ENCODE results near the gene ARHGAP42. TPM values are rescaled to one million over a fixed set of nuclear protein-coding genes. Genes with fewer than 3 reads are reported as not detected.

ARHGAP42 gene
- total RNA-seq, 1 experiment from 2014 or later: 39.1 TPM

DNA sequence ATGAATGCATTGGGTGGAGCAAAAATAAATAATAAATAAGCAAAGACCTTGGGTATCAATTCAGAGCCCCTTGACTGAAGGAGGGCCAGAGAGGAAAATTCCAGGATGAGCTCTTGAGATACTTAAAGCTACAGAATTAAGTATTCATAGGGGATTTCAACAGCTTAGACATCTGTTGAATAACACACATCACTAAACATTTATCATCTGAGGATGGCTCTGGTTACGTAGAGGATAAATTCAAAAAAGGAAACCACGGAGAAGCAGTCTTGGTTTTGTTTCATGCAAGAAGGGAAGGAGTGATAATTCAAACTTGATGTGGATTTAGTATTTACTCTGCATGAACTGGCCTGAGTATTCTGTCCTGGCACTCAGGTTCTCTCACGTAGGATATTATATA is 29.8 kb downstream of the ARHGAP42 start:
- Histone ChIP-seq H3K9ac (ENCODE audit: extremely low read depth, insufficient read length, low read length) (no peak overlapping the region), H3K18ac (ENCODE audit: insufficient read length, low read depth, low read length) (no peak overlapping the region), H3K14ac (ENCODE audit: insufficient read depth, low read length) (no peak overlapping the region), H3K9me3 (ENCODE audit: control insufficient read depth, low read depth, low read length) (no peaks in the 10 kb centered on the region), H2BK20ac (ENCODE audit: low read depth, low read length, poor library complexity, severe bottlenecking) (no peak overlapping the region), H2BK15ac (ENCODE audit: low read depth, low read length) (no peak overlapping the region), H3K27me3 (ENCODE audit: insufficient read depth, low read length) (no peaks in the 10 kb centered on the region), H3K4me1 (ENCODE audit: insufficient read depth, low read length) (peaks cover 12% of the 10 kb centered on the region; the same call in 1 of the 2 replicates), H4K20me1 (ENCODE audit: control insufficient read depth, insufficient read depth, insufficient read length) (no peaks in the 10 kb centered on the region), H2AK5ac (ENCODE audit: insufficient read length, low read length) (no peak overlapping the region), H3K23ac (ENCODE audit: insufficient read length, low read depth, low read length) (no peak overlapping the region), H2BK120ac (ENCODE audit: low read depth, low read length, poor library complexity, severe bottlenecking) (no peak overlapping the region), H4K8ac (replicated peaks; ENCODE audit: insufficient read length, low read depth, low read length) (no peak overlapping the region), H4K91ac (ENCODE audit: insufficient read length, low read depth, low read length) (no peak overlapping the region), H3K56ac (ENCODE audit: insufficient read length, low read depth, low read length) (no peak overlapping the region), H2BK5ac (ENCODE audit: insufficient read length, low read length) (no peak overlapping the region), H3K27ac (ENCODE audit: insufficient read length, low read depth, low read length) (no peak overlapping the region), H2BK12ac (ENCODE audit: insufficient read length, low read depth, low read length) (no peak overlapping the region), H3T11ph (ENCODE audit: low read length) (no peak overlapping the region), H3K4me2 (ENCODE audit: insufficient read depth, insufficient read length, low read length) (no peak overlapping the region), H4K5ac (ENCODE audit: insufficient read length, low read depth, low read length) (no peak overlapping the region), H2AFZ (ENCODE audit: low read length) (no peak overlapping the region), H3K79me1 (ENCODE audit: insufficient read depth, low read depth, low read length, poor library complexity, severe bottlenecking) (no peaks in the 10 kb centered on the region), H3K4ac (ENCODE audit: low read depth, low read length) (no peak overlapping the region), H3K23me2 (ENCODE audit: insufficient read length, low read depth, low read length, poor library complexity, severe bottlenecking) (no peaks in the 10 kb centered on the region), H3K79me2 (ENCODE audit: insufficient read depth, low read length) (peaks cover 7% of the 10 kb centered on the region; the same call in 1 of the 2 replicates)
- H3K4me1 Mint-ChIP-seq: peaks cover 57 to 66% of the 10 kb centered on the region in 2 experiments
- no peak for DNase-seq
- H3K4me3 Mint-ChIP-seq: no peak overlapping the region
- H3K27me3 Mint-ChIP-seq (ENCODE audit: low read depth): no peaks in the 10 kb centered on the region
- H3K9me3 Mint-ChIP-seq: no peaks in the 10 kb centered on the region
- H3K36me3 Mint-ChIP-seq (ENCODE audit: insufficient read depth in 1 of 3, low read depth in 3 of 3): no peaks in the 10 kb centered on the region; a peak in 2 of 7 replicates
- H3K27ac Mint-ChIP-seq: peak overlapping the region in 1 of 3 experiments; percentile 66; a peak in 2 of 7 replicates
- TF ChIP-seq, protein P1, sequence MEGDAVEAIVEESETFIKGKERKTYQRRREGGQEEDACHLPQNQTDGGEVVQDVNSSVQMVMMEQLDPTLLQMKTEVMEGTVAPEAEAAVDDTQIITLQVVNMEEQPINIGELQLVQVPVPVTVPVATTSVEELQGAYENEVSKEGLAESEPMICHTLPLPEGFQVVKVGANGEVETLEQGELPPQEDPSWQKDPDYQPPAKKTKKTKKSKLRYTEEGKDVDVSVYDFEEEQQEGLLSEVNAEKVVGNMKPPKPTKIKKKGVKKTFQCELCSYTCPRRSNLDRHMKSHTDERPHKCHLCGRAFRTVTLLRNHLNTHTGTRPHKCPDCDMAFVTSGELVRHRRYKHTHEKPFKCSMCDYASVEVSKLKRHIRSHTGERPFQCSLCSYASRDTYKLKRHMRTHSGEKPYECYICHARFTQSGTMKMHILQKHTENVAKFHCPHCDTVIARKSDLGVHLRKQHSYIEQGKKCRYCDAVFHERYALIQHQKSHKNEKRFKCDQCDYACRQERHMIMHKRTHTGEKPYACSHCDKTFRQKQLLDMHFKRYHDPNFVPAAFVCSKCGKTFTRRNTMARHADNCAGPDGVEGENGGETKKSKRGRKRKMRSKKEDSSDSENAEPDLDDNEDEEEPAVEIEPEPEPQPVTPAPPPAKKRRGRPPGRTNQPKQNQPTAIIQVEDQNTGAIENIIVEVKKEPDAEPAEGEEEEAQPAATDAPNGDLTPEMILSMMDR (conservative IDR thresholded peaks at IDR 0.05): no peak
- WGBS (ENCODE audit: extremely low coverage, insufficient read length, low lambda C conversion rate): no CpG with 5 or more reads among the region's 3 CpGs

Measured in H9 (cell line).